Measurements from ENCODE around the gene FOXO1.

Gene FOXO1

DNA sequence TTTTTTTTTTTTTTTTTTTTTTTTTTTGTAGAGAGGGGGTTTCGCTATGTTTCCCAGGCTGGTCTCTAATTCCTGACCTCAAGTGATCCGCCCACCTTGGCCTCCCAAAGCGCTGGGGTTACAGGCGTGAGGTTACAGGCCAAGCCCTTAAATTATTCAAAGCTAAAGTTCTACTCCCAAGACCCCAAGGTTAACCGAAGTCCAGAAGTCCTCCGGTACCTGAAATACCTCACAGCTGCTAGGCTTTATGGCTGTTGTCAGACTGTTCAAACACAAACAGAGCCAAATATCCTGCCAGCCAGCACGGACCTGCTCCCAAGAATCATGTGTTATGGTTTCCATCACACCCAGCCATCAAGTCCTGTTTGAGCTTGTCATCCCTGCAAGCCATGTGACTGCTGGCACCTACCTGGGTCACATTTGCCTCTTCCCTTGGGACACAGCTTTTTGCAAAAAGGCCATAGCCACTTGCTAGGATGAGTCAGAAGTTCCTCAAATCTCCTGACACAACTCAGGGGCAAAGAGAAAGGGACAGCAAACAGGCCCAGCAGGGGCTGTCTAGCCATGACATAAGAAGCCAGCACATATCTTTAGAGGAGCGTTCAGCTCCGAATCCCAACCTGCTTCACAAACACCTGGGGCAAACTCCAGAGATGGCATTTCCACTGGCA lies 129.9 kb downstream of the FOXO1 start:
- in situ Hi-C loops (cut with HindIII; ENCODE audit: low pct_ligation_motif_present, low pct_unique_long_range_greater_than_20kb, low sequenced_read_pairs), result no loop called here
- no peak for DNase-seq

GRCh38 chr13:40535345-40535836 lies 131.1 kb downstream of the FOXO1 start:
- in situ Hi-C loops (cut with HindIII; ENCODE audit: low pct_ligation_motif_present, low pct_unique_long_range_greater_than_20kb, low sequenced_read_pairs), result no loop called here
- DNase-seq, result no peak

- in situ Hi-C loops (cut with HindIII; ENCODE audit: low pct_ligation_motif_present, low pct_unique_long_range_greater_than_20kb, low sequenced_read_pairs), result no loop called here
- DNase-seq, result no peak
Measured at GRCh38 chr13:40534456-40534855, 132.0 kb downstream of the FOXO1 start.

DNA sequence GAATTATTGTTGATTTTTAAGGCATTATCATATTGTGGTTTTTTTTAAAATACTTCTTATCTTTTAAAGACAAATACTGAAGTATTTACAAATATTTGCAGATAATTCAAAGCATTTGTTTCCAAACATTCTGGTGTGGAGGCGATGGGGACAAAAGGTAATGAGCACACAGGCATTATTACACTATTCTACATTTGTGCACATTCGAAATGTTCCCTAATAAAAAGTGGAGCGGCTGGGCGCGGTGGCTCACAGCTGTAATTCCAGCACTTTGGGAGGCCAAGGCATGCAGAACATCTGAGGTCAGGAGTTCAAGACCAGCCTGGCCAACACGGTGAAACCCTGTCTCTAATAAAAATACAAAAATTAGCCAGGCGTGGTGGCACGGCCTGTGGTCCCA lies 133.4 kb downstream of the FOXO1 start:
- in situ Hi-C loops (cut with HindIII; ENCODE audit: low pct_ligation_motif_present, low pct_unique_long_range_greater_than_20kb, low sequenced_read_pairs), result no loop called here
- no peak for DNase-seq

- in situ Hi-C loops (cut with HindIII; ENCODE audit: low pct_ligation_motif_present, low pct_unique_long_range_greater_than_20kb, low sequenced_read_pairs), result no loop called here
- no peak for DNase-seq
Measured at GRCh38 chr13:40530961-40531360, 135.5 kb downstream of the FOXO1 start.

DNA sequence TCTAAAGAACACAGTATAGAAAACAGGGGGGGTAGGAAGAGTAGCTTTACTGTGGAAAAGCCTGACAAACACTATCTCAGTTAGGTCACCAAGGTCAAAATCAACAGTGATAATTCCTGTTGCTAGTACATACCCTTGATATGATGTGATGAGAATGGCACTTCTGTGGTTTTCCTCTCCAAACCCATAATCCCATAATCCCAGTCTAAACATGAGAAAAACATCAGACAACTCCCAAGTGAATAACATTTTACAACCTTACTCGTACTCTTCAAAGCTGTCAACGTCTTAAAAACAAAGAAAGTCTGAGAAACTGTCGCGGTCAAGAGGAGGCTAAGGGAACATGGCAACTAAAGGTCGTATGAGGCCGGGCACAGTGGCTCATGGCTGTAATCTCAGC lies 137.6 kb downstream of the FOXO1 start:
- no peak for DNase-seq
- in situ Hi-C loops (cut with HindIII; ENCODE audit: low pct_ligation_motif_present, low pct_unique_long_range_greater_than_20kb, low sequenced_read_pairs), result no loop called here

DNA sequence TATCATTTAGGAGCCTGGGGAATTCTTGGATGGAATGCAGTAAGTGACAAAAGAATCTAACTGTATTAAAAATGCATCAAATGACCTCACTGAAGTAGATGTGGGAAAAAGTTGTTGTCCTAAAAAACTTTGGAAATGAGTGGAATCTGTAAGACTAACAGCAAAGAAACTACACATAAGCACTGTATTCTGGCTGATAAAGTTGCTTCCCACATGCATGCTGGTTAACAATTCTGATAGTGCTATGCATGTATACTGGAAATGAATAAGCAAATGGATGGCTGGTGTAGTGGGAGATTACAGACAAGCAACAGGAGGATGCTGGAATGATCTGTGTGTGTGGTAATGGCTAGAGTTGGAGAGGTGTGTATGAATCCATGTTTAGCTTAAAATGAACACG lies 138.5 kb downstream of the FOXO1 start:
- in situ Hi-C loops (cut with HindIII; ENCODE audit: low pct_ligation_motif_present, low pct_unique_long_range_greater_than_20kb, low sequenced_read_pairs), result no loop called here
- no peak for DNase-seq

GRCh38 chr13:40522282-40522681 lies 144.2 kb downstream of the FOXO1 start:
- DNase-seq, result no peak

GRCh38 chr13:40520916-40521315 lies 145.5 kb downstream of the FOXO1 start:
- no peak for DNase-seq
- in situ Hi-C loops (cut with HindIII; ENCODE audit: low pct_ligation_motif_present, low pct_unique_long_range_greater_than_20kb, low sequenced_read_pairs), result no loop called here

More at GRCh38 chr13:40522282-40522681, 144.2 kb downstream of the FOXO1 start:
- in situ Hi-C loops (cut with HindIII; ENCODE audit: low pct_ligation_motif_present, low pct_unique_long_range_greater_than_20kb, low sequenced_read_pairs), result no loop called here

DNA sequence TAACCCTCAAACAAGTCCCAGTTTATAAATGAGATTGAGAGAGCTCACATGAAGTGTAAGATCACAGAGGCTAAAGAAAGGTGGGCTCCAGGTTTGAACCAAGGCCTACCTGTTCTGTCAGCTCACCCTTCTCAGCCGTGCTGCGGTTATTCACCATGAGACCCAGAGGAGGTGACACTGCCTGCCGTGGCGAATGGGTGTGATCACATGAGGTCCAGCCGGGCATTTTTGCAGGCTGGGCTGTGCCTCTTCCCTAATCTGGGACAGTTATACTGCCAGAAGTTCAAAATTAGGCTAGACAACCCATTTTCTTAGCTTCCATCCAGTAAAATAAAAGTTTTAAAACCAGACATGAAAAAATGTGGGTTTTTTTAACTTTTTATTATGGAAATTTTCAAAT lies 146.8 kb downstream of the FOXO1 start:
- in situ Hi-C loops (cut with HindIII; ENCODE audit: low pct_ligation_motif_present, low pct_unique_long_range_greater_than_20kb, low sequenced_read_pairs), result no loop called here

DNA sequence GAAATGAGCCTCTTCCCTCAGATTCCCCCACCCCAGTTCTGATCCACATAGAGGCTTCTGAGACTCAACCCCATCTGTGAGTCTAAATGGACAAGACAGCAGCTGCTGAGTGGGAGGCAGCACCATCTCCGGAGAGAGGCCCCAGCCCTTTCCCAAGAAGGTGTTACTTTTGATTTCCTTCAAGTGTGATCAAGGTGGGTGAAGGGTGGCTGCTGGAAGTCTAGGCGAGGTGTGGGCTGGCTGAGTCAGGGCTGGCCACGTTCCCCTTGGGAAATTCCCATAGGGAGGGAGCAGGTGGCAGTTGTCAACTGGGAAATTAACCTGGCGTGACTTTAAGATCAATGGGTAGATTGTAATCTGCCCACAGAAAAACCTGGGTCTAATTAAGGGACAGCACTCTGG lies 148.0 kb downstream of the FOXO1 start:
- in situ Hi-C loops (cut with HindIII; ENCODE audit: low pct_ligation_motif_present, low pct_unique_long_range_greater_than_20kb, low sequenced_read_pairs), result no loop called here
- no peak for DNase-seq

More for the DNA sequence above, 146.8 kb downstream of the FOXO1 start:
- no peak for DNase-seq

DNA sequence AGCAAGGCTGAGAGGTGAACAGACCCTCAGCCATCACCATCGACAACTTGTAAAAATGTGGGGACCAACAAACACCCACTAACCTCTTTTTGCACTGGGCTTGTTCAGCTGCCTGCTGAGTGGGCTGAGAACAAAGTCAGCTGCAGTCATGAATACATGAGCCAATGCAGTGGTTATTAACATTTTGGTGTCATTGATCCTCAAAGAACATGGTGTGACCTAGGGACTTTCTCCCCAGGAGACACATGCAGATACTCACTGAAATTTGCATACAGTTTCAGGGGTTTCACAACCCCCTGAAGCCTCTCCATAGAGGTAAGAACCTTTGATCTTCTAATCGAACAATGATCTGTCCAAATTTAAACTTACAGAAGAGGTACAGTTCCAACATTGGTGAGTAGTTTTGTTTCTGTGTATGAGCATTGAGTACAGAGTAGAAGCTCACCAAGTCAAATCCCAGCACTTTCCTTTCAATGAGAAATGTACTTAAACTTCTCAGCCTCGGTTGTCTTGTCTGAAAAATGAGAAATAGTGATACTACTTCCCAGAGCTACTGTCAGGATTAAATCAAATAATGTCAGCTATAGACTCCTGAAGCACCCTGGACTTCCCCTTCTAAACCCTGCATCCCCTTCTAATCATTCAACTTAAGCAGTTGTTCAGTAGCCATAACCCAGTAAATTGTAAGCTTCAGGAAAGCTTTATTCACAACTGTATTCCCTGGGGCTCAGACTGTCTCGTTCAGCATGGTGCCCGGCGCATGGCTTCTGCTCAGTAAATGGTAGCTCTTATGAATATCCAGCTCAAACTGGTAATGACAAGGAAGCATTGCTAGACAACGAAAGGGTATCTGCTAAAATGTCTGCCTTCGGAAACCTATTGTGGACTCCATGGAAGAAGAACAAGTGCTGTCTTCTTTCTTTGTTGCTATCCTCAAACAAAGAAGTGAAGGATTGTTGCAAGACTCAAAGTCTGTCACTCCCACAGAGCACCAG lies 148.7 kb downstream of the FOXO1 start:
- DNase-seq, result no peak
- in situ Hi-C loops (cut with HindIII; ENCODE audit: low pct_ligation_motif_present, low pct_unique_long_range_greater_than_20kb, low sequenced_read_pairs), result no loop called here

GRCh38 chr13:40515702-40516101 lies 150.7 kb downstream of the FOXO1 start:
- in situ Hi-C loops (cut with HindIII; ENCODE audit: low pct_ligation_motif_present, low pct_unique_long_range_greater_than_20kb, low sequenced_read_pairs), result no loop called here

DNA sequence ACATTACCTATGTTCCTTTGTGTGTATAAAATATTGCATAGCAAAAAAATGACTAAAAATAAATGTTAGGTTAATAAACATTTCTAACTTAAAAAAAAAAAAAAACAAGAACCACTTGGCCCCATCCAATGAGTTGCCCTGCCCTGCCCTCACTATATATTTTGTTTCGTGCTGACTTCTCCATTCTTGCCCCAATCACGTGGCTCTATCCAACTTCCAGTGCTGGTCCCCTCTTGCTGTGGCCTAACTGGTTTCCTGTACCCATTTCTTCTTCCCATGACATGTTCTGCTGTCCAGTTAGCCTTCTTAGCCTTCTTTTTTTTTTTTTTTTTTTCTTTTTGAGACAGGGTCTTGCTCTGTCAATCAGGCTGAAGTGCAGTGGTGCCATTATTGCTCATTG lies 151.6 kb downstream of the FOXO1 start:
- in situ Hi-C loops (cut with HindIII; ENCODE audit: low pct_ligation_motif_present, low pct_unique_long_range_greater_than_20kb, low sequenced_read_pairs), result no loop called here
- DNase-seq, result no peak

More at GRCh38 chr13:40515702-40516101, 150.7 kb downstream of the FOXO1 start:
- no peak for DNase-seq

DNA sequence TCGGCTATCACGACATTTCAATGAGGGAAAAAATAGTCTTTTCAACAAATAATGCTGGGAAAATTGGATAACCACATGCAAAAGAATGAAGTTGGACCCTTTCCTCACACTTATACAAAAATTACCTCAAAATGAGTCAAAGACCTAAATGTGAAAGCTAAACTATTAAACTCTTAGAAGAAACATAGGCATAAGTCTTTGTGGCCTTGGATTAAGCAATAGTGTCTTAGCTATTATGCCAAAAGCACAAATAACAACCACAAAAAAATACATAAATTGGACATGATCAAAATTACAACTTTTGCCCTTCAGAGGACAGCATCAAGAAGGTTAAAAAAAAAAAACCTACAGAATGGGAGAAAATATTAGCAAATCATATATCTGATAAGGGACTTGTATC lies 156.6 kb downstream of the FOXO1 start:
- DNase-seq, result no peak
- in situ Hi-C loops (cut with HindIII; ENCODE audit: low pct_ligation_motif_present, low pct_unique_long_range_greater_than_20kb, low sequenced_read_pairs), result no loop called here

DNA sequence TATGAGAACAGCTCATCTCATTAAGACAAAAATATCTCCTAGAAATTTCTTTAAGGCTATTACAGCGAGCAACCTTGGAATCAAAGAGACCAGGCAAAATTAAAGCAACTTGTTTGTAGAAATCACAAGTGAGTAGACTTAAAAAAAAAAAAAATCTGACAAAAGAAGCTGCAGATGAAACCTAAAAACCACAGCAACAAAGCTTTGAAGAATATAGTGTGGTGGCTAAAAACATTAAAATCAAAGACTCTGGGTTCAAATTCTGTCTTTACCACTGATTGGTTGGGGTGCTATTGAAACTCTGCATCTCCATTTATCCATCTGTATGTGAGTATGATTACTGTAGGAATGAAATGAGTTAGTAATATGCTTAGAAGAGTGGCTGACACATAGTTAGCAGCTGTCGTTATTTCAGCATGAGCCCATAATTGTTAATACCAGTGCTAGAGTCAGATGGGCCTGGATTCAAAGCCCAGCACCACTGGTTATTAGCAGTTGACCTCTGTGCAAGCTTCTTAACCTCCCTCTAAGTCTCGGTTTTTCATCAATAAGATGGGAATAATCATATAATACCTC lies 157.6 kb downstream of the FOXO1 start:
- DNase-seq, result no peak
- in situ Hi-C loops (cut with HindIII; ENCODE audit: low pct_ligation_motif_present, low pct_unique_long_range_greater_than_20kb, low sequenced_read_pairs), result no loop called here

- in situ Hi-C loops (cut with HindIII; ENCODE audit: low pct_ligation_motif_present, low pct_unique_long_range_greater_than_20kb, low sequenced_read_pairs), result no loop called here
- no peak for DNase-seq
Measured at GRCh38 chr13:40508127-40508526, 158.3 kb downstream of the FOXO1 start.

- no peak for DNase-seq
- in situ Hi-C loops (cut with HindIII; ENCODE audit: low pct_ligation_motif_present, low pct_unique_long_range_greater_than_20kb, low sequenced_read_pairs), result no loop called here
Measured at GRCh38 chr13:40506592-40507446, 159.6 kb downstream of the FOXO1 start.

Data from ACHN (cell line).